Articular chondrocyte of knee joint (primary cell): Measurements from ENCODE around the gene S100A2. TPM values are rescaled to one million over a fixed set of nuclear protein-coding genes. Genes with fewer than 3 reads are reported as not detected.

Source experiments
- total RNA-seq: library from RNA; depleted of rRNA; stranded (reverse); fragments of >200 nt; gene quantifications from 2 replicates; pipeline ENCODE4 v1.2.3, GENCODE V29; 2012

S100A2 gene
- total RNA-seq, result 2.9 and 3.1 TPM in 2 replicates

DNA sequence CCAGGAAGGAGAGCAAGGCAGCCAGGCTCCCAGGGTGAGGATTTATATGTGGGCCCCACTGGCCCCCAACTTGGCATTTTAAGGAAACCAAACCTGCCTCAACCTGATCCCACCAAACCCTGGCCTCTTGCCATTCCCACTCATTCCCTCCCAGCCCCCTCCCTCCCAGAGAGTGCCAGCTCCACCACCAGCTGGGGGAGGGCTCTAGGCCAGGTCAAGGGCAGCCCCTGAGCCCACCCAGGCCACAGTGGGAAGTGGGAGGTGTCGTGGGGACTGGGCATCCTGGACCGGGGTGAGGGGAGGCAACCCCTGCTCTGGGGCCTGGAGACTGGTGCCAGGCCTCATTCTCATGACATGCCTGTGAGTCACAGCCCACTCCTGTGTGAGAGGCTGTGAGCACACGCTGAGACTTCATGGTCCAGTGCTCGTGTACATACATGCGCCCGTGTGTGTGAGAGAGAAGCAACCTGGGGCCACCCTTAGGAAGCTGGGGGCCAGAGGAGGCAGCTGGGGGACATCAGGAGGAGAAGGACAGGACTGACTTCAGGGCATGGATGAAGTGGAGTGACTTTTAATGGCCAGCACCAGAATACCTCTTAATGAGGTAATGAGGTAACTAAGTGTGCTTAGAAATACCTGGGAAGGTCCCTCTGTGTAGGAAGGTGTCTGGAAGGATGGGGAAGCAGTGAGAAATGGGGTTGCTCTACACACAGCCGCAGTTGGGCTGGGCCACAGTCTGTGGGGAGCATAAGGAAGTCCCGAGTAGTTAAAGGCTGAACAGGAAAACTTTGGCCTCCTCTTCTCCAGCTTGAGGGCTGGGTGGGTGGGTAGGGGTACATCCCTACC is at the start of gene S100A2:
Gene S100A2, minus strand, starts transcription at position 316 of the 846 bp plus-strand sequence. CDS start 1,967 bp downstream, outside the sequence.

DNA sequence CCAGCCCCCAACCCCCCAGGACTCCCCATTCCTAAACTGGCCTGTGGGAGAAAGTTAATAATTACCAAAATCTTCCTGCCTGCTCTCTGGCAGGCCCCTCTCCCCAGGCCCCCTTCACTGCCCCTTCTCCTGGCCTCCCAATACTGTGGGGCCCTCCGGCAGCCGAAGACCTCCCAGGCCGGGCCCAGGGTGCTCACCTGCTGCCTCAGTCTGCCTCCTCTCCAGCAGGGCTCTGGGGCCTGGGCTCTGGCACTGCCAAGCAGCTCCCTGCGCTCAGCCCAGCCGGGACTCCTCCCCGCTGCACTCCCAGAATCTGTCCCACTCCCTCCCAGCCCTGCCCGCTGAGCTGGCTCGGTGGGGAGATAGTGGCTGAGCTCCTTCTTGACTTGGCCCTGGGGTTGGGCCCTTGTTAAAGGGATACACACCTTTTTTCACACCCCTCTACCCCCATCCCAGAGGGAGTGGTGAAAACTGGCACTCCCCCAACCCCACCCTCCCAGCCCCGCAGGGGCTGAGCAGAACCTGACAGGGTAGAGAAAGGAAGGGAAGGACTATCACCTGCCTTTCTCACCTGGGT is 47.2 kb upstream of the S100A2 start, which contains the start of gene S100A16:
Gene S100A16, minus strand, starts transcription at position 383 of the 577 bp plus-strand sequence. CDS start 4,986 bp downstream, outside the sequence.

GRCh38 chr1:153548722-153549688 is 16.6 kb downstream of the S100A2 start, which contains the start of gene S100A3:
Gene S100A3 (minus strand): TSS chr1:153549258. CDS start chr1:153548485, 773 bp downstream.

DNA sequence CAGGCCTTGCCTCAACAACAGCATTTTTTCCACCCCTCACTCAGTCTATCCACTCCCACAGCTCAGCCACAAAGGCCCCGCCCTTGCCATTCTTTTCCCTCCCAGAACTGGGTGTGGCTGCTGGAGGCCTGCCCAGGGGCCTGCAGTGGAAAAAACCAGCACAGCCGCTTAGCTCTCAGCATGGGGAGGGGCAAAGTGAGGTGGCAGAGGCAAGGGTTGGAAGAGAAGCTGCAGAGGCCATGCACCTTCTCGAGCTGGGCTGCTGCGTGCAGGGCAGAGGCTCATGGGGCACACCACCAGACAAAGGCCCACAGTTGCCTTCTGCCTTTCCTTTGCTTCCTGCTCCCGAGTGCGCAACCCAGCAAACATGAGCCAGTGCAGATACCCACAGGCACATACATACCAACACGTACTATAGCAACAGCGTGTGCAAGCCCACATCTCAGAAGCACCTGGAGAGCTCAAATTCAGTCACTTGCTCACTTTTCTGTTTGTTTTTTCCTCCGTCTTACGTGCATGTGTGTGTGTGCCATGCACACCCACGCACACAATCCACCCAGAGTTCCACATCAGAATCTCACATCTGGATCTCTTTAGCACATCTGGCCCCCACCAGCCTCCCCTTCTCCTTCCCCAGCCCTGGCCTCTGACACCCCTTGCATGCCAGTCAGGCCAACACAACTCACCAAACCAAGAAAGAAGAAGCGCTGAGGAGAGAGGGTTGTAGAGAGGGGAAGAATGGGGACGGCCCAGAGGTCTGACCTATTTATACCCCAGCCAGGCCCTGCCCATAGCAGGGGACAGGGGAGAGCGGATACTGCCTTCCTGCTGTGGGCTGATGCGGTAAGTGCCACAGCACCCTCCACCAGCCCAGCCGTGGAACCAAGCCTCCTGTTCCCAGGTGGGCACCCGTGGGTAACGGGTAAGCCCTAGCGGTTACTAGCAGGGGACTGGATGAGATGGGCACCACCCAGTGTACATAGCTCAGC is 20.3 kb downstream of the S100A2 start, which contains the start of gene S100A4:
Gene S100A4, minus strand, starts transcription at position 740 of the 989 bp plus-strand sequence. CDS start 1,012 bp downstream, outside the sequence.

GRCh38 chr1:153540394-153541361 is 25.0 kb downstream of the S100A2 start, which contains the start of gene S100A5:
Gene S100A5 (minus strand): TSS chr1:153540934. CDS start chr1:153540191, 743 bp downstream.

DNA sequence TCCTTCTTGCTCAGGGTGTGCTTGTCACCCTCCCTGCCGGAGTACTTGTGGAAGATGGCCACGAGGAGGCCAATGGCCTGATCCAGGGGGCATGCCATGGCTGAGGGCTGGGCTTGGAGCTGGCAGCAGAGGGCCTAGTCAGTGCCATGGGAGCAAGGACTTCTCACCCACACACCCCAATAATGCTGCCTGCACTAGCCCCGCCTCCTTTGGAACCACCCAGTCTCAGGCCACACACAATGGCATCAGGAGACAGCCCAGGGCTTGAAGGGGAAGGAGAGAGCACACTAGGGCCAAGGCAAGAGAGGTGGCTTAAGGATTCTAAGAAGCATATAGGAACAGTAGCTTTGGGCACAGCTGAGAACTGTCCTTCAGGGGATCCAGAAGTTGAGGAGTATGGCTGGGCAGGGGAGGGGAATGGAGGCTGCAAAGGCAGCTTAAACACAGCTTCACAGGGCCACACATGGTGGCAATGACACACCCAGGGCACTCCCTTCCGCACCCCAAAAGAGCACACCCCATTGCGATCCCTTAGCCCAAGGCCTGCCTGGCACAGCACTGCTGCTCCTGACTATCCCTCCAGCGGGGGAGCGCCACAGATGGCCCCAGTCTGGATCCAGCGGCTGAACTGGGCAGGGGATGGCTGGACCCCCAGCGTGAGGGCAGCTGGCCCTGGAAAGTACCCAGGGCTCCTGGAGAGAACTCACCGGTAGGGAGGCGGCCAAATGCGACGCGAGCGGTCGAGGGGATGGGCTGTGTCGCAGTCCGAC is 30.2 kb downstream of the S100A2 start, which contains the start of gene S100A6:
Gene S100A6, minus strand, starts transcription at position 750 of the 770 bp plus-strand sequence. Its CDS starts 652 bp downstream, at position 98.

Other genes starting within 250 kb of the S100A2 start
- not detected in 2 replicates for gene PGLYRP4, start 217.0 kb downstream of the S100A2 start, total RNA-seq
- gene S100A9, start 208.0 kb downstream of the S100A2 start, total RNA-seq, result not detected in 2 replicates
- gene S100A12, start 190.2 kb downstream of the S100A2 start, total RNA-seq, result not detected in 2 replicates
- not detected in 2 replicates for gene S100A8, start 174.8 kb downstream of the S100A2 start, total RNA-seq
- not detected in 2 replicates for gene S100A7A, start 149.3 kb downstream of the S100A2 start, total RNA-seq
- not detected in 2 replicates for gene S100A7, start 105.2 kb downstream of the S100A2 start, total RNA-seq
- 723 and 917 TPM in 2 replicates for gene S100A6, start 29.9 kb downstream of the S100A2 start, total RNA-seq
- not detected in 2 replicates for gene S100A5, start 24.9 kb downstream of the S100A2 start, total RNA-seq
- gene S100A4, start 20.0 kb downstream of the S100A2 start, total RNA-seq, result 164 and 276 TPM in 2 replicates
- gene S100A3, start 16.6 kb downstream of the S100A2 start, total RNA-seq, result 2.0 and 3.7 TPM in 2 replicates
- 128 and 138 TPM in 2 replicates for gene S100A16, start 47.3 kb upstream of the S100A2 start, total RNA-seq
- gene S100A14, start 50.5 kb upstream of the S100A2 start, total RNA-seq, result not detected in 2 replicates
- gene S100A13, start 61.7 kb upstream of the S100A2 start, total RNA-seq, result 99.6 and 142 TPM in 2 replicates
- 1.7 and 3.5 TPM in 2 replicates for gene S100A1, start 62.6 kb upstream of the S100A2 start, total RNA-seq
- 38.4 and 41.4 TPM in 2 replicates for gene CHTOP, start 68.2 kb upstream of the S100A2 start, total RNA-seq
- gene SNAPIN, start 92.9 kb upstream of the S100A2 start, total RNA-seq, result 44.4 and 53.4 TPM in 2 replicates
- 165 and 169 TPM in 2 replicates for gene ILF2, start 105.1 kb upstream of the S100A2 start, total RNA-seq
- gene NPR1, start 112.8 kb upstream of the S100A2 start, total RNA-seq, result under 0.01 and 0.13 TPM in 2 replicates
- 40.5 and 43.0 TPM in 2 replicates for gene INTS3, start 162.2 kb upstream of the S100A2 start, total RNA-seq
- 8.2 and 11.9 TPM in 2 replicates for gene SLC27A3, start 209.6 kb upstream of the S100A2 start, total RNA-seq